DMS153 treated with DMSO at 0.1 percent for 48 hours (cell line): ENCODE results near the gene CNTN4.
"Not testable (repeated sequence)": the region's sequence is repeated elsewhere in the genome, so short reads cannot be mapped to it uniquely, and the experiment has no call there.

ENCODE experiments used
- DNase-seq: peaks from one replicate; lab custom pipeline; 2025; ENCODE audit not compliant: unreplicated experiment; lab: John Stamatoyannopoulos, UW

Gene CNTN4

DNA sequence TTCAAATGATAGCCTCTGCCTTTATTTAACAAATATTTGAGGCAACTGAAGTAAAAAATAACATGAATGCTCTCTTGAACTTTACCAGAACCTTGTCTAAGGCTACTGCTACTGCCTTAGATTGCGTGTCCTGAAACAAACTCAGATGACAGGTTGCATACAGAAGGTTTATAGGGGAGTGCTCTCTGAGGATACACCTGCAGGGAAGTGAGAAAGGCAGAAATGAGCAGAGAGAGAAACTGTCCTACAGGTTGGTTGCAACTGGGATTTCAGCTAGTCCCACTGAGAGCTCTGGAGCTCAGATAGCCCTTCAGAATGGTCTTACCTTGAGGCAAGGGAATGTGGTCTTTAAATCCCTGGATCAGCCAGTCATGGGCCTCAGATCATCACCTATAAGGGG lies 846.0 kb downstream of the CNTN4 start:
- no peak for DNase-seq

DNA sequence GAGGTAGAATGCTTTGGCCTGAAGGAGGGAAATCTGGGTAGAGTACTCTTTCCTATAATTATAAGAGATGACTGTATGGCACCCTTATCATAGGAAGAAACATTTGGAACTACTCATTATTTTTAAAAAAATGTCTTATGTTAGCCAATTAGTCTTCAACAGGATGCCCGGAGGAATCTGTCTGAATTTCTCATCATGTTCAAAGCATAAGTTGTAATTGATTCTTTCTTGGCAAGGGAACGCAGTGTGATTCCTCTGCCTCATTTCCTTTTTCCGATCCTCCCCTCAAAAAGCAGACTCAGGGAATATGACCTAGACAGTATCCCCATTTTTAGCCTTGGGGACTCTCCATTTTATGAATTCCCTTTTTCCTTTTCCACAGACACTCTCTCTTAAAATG lies 846.5 kb downstream of the CNTN4 start:
- no peak for DNase-seq

DNA sequence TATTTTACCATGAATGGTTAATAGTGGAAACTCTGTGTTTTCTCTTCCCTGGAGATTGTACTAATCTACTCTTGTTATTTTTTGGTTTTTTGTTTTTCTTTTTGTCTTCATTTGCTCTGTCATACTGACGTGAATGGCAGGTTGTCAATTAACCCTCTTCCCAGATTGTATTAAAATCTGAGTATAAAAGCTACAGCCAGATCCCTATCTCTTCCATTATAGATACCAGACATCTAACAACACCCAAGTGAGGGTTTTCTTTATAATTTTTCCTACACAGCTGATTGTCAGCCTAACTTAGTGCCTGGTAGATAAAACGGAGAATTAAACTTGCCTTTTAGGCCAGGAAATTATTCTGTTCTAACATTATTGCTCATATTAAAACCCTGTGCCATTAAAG lies 848.9 kb downstream of the CNTN4 start:
- DNase-seq = no peak

DNA sequence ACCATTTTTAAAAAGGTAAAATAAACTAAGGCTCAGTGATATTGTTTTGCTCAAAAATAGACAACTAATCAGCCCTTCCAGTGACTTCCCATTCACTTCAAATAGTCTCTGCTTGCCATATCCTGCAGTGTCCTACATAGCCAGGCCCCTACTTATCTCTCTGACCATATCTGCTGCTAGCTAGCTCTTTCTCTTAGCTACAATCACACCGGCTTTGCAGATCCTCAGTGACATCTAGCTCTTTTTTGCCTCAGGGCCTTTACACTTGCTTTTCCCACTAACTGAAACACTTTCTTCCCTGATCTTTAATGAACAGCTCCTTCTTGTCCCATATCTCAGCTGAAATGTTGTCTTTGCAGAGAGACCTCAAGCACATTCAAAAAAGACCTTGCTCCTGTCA lies 850.2 kb downstream of the CNTN4 start:
- no peak for DNase-seq

DNA sequence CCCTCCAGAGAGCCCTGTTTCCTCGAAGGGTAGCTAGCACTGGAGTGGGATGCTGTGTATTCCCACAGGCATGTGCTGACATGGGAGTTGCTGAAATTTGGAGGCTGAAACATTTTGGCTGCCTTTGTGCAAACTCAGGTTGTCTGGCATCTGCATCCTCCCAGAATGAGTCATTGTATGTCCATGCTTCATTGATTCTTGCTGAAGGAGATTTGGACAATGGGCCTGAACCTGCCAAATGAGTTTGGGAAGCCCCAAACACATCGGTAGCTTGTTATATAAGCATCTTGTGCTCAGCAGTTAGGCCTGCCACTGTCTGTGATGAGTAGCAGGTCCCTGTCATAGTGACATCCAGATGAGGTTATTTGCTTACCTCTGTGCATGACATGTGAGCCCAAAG lies 851.5 kb downstream of the CNTN4 start:
- DNase-seq = no peak

DNA sequence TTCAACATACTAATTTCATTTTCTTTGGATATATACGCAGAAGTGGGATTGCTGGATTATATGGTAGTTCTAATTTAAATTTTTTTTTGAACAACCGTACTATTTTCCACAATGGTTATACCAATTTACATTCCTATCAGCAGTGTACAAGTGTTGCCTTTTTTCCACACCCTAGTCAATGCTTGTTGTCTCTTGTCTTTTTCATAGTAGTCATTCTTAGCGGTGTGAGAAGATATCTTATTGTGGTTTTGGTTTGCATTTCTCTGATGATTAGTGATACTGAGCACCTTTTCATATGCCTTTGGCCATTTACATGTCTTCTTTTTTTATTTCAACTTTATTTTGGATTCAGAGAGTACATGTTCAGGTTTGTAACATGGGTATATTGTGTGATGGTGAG lies 858.4 kb downstream of the CNTN4 start:
- DNase-seq = no peak

DNA sequence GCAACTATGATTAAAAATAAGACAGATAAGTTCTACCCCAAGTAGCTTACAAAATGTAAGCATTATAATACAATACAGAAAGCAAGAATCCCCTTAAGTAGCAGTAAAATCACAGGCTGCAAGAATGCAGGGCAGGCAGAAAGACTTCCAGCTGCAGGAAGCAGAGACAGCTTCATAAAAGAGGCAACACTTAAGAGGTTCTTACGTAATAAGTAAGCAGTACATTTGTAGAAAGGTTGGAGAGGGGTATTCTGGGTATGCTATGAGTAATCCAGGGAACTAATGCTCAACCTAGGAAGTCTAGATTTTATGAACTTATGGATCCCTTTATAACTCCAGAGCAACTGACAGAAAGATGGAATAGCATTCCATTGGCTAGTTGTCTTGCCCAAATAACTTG lies 859.9 kb downstream of the CNTN4 start:
- no peak for DNase-seq

DNA sequence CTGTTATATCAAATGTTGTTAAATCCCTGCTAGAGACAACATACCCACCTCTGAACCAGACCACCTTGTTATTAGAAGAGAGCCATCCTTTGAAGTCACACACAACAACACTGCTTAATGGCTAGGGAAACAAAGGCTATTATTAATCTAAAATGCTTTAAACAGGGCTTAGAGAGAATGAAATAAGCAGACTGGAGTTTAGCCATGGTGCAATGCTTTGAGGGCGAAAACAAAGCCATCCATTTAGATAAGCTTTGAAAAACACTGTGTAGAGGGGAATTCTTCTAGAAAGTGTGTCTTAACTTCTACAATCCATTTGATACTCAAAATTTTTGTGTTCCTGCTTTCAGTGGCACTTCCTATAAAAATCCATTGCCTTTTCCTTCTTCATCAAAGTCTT lies 862.9 kb downstream of the CNTN4 start:
- DNase-seq = no peak

DNA sequence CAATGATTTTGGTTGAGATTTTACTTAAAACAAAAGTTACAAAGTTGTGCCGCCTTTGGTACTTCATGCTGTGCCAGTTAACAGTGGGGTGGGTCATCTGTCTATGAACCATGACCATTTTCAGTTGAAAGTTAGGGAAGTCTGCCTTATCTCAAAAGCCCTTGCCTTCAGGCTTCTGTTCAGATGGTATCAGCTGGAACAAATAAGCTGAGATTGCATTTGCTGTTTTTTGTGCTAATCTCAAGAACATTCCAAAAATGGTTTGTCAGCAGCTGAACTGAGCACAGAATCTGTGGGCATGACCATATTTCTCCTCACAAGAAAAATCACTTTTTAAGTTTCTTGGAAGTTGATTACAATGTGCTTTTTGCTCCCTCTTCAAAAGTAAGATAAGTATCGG lies 869.2 kb downstream of the CNTN4 start:
- no peak for DNase-seq

DNA sequence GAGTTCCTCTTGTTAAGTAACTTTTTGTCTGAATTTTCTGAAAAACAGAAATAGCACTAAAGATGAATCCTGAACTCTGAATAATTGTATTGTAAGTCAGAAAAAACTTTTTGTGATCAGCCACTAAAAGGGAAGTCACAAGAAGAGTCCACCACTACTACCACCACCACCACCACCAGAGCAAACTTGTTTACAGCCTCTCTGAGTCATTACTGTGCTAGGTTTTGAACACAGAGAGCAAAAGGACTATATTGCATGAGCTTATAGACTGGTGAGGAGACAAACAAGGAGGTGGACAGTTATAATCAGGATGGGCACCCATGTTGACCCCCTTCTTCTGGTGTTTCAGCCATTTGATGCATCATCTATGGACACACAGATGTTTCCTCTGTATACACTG lies 869.8 kb downstream of the CNTN4 start:
- no peak for DNase-seq

DNA sequence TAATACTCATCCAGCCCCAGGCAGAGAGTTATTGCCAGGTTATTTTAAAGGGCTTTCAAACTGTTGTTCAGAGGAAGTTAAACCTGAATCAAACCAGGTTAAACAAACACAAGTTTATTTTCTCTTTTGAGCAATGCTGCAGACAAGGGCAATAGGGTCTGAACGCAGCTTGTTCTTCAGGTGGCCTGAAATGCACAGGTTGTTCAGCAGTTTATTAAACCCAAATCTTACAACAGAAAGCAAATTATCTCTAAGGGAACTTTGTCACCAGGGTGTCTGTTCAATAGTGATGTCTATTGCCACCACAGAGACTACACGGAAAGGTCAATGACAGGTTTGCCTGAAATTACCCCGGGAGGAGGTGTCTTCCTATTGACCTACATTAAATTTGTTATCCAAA lies 877.5 kb downstream of the CNTN4 start:
- no peak for DNase-seq

DNA sequence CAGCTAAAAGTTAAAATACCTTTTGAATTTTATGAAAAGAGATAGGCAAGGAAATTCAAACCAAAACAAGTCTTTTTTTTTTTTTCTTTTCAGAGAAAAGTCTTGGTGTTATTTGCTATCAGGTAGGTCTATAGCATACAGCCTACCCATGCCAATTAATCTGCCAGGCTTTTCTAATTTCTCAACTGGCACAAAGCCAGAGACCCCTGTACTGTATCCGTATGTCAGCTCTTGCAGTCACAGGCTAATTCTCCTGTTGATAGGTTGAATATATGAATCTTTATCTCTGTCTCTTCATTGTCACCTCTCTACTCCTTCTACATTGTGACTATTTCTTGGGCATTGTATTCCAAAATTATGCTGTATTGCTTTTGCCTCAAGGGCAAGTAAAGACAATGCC lies 878.1 kb downstream of the CNTN4 start:
- DNase-seq = no peak

DNA sequence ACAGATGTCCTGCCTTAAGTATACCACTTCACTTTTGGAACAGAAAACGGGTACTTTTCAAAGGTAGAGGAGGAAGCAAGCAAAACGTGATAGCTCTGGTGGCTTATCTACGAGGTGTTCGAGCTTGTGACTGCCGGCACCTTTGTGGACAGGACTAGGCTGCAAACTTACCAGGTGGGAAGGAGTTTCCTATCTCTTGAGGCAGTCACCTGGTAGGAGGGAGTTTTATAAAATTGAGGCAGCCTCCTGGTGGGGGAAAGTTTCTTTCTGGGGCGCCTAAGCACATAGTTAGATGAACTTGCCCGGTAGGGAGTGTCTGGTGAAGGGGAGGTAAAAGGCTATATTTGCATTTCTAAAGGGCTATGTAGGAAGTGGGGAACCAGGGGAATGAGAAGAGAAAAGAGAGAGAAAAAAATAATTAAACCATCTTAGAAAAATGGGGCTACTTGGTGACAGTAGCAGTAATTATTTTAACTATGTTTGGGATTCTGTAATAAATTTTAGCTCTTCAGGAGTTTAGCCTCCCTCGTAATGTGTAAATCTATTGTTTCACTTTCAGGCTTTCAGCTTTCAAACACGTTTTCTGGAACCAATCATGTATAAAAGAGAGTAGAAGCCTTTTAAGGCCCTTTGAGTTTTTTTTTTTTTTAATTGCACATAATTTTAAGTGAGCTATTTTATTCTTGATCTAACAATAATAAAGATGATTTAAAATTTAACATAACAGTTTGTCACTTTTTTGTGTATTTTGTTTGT lies 880.5 kb downstream of the CNTN4 start:
- DNase-seq = no peak

DNA sequence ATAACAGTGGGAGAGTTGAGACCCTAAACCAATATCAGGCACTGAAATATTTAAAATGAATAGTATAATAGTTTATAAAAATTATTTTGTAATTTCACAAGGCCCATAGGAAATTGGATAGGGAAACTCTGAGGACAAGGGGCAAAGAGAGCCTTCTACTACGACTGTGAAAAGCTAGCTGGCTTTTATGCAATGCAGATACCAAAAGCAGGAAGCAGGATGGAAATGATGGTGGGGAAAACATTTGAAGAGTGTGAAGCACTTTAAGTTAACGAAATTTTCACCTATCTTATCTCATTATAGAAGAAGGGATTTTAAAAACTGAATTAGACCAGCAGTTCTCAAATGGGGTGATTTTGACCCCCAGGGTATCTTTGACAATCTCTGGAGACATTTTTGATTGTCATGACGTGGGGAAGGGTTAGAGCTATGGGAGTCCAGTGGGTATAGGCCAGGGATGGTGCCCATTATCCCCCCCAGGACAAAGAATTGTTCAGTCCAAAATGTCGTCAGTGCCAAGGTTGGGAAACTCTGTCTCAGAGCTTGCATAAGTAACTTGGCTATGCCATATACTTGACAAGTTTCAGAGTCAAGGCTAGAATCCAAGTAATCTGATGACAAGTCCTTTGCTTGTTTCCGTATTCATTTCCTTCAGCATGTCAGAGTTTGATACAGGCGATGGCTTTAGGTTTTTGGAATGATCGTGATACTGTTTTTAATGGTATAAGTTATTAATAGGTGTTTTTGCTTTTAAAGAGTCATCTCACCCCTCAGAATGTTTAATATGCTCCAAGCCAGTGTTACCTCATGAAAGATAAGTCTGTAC lies 885.6 kb downstream of the CNTN4 start:
- DNase-seq = no peak

DNA sequence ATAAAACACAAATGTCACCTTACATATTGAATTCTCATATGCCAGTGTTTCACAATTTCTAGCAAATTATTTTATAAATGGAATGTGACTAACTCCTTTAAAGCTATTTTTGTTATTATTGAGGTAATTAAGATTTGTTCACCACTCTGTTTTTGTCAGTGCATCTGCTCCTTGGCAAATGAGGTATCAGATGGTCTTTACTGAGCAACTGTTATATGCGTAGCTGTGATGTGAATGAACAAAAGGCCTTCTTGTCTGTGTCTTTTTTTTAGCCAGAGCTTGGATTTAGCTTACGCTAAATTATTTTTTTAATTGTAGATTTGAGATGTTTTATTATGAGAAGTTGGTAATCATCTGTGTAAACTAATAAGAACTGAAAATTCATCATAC lies 886.2 kb downstream of the CNTN4 start:
- DNase-seq = no peak

DNA sequence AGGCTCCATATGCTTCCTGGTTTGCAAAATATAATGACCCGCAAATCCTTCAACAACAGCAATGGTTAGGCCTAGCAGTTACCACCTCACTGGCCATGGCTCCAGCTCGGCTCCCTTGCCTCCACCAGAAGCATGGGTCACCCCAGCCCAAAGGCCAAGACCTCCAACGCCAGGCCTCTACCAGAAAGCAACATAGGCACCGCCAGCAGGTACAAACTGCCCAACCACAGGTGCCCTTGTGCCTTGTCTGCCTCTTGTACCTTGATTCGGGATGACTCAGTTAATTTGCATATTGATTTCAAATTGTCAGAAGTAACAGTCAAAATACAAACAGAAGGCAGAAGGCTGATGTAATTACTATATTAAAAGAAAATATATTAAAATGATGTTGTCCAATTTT lies 886.8 kb downstream of the CNTN4 start:
- no peak for DNase-seq

DNA sequence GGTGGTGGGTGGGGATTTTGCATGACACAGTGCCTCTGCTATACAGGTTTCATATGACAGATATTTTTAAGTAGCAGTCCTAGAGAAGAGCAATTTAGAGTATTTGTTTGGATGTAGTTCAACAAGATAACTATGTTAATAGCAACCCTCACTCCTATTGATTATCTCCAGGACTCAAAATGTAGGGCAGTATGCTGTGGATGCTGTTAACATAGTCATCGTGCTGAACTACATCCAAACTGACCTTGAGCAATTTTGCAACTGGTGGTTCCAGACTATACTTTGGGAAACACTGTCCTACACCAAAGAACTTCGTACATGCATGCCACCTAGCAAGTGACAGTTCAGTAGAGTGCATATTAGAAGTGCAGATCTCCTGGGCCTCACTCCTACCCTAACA lies 893.9 kb downstream of the CNTN4 start:
- no peak for DNase-seq

DNA sequence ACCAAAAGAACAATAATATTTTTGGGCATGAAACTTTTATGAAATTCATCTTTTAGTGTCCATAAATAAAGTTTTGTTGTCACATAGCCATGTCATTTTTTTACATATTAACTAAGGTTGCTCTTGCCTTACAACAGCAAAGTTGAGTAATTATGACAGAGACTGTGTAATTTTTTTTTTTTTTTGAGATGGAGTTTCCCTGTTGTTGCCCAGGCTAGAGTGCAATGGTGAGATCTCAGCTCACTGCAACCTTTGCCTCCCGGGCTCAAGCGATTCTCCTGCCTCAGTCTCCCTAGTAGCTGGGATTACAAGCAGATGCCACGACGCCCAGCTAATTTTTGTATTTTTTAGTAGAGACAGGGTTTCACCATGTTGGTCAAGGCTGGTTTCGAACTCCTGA lies 894.5 kb downstream of the CNTN4 start:
- not testable (repeated sequence) for DNase-seq

DNA sequence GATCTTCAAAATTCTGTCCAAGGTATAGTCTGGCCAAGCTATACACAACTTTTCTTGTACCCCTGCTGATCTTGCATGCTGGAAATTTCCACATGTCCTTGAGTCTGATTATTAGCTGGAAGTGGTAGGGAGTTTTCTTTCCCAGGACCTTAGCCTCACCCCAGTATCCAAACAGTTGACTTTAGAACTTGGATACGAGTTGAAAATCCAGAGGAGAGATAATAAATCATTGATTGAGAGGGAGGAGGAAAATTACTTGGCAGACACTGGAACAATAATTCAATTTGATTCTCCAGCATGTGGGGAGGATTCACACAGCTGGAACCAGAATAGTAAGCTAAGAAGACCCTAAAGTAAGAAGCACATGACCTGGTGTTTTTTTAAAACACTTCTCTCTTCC lies 895.1 kb downstream of the CNTN4 start:
- no peak for DNase-seq

DNA sequence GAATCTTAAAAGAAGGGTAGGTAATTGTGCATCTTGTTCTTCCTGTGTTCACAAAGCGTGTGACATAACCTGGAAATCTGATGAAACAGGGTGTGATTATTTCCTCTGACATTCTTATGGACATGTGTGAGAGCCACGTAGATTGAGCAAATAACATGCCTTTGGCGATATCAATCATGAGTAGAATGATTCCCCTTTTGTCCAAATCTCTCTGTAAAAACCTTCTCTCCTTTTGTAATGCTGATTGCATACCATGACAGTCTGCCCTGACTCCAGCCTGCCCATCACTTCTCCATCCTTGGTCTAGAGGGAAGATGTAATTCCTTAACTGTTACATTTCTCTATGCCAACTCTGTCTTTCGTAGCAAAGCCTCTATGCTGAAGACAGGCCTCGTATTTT lies 896.5 kb downstream of the CNTN4 start:
- no peak for DNase-seq

DNA sequence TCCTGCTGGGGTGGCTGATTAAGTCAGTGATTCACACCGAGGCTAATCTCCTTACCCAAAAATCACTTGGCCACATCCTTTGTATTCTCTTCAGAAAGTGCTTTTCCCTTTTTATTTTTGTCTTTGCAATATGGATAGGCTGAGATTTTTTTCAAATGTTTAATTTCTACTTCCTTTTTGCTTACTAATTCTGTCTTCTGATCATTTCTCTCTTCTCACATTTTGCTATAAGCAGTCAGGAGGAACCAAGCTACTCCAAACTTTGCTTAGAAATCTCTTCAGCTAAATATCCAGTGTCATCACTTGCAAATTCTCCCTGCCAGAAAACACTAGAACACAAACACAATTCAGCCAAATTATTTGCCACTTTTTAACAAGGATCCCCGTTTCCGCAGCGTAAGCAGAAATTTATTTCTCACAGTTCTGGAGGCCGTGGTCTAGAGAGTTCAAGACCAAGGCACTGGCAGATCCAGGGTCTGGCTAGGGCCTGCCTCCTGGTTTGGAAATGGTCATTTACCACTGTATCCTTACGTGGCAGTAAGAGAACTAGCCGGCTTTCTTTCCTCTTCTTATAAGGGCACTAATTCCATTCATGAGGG lies 906.6 kb downstream of the CNTN4 start:
- no peak for DNase-seq

DNA sequence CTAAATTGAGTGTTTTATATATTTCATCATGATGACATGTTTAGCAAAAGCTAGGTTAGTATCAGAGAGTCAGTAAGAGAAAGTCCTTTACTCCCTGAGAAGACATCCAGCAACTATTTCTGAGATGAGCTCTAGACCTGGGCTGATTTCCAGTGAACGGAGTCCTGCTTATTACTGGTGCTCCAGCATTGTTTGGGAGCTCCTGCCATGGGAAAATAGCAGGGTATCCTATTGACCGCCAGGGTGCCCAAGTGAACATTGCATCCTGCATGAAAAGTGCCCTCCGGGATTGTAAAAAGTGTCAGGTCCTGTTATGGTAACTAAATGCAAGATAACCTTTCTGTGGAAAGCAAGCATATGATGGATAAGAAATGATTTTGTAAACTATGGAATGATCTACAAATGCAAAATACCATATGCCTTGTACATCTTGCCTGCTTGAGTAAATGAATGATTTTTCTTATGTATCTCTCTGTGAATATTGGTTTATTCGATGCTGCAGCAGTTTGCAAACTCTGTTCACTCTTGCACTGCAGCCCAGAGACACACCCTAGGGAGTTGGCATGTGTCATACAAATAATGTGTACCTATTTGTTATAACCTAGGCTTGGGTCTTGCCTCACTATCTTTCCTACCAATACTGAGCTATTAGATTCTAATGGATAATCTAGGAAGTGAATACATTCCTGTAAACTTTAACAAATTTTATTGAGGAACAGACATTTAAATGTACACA lies 914.8 kb downstream of the CNTN4 start:
- DNase-seq = no peak
